HepG2 (cell line): ENCODE measurements around the gene OTOP1. TPM values are rescaled to one million over a fixed set of nuclear protein-coding genes. Genes with fewer than 3 reads are reported as not detected.
"Not testable (repeated sequence)": the region's sequence is repeated elsewhere in the genome, so short reads cannot be mapped to it uniquely, and the experiment has no call there.

Source experiments
- ETV5 ChIP-seq: IDR thresholded peaks from 2 replicates; pipeline ENCODE4 v1.6.1; 2018; ENCODE audit warnings: missing biosample characterization, missing genetic modification reagents, inconsistent platforms, borderline replicate concordance
- GFI1 ChIP-seq: sonication (generic); formaldehyde crosslinking; IDR thresholded peaks from 2 replicates; pipeline ENCODE4 v1.5.0; 2020; ENCODE audit warnings: missing genetic modification reagents, mild to moderate bottlenecking, borderline replicate concordance
- HNF4G ChIP-seq, 2 experiments: sonication (generic) in 1 of 2; formaldehyde crosslinking in 1 of 2; IDR thresholded peaks; 2 replicates each; pipeline versions ENCODE4 v1.4.0 to v1.6.1; 2011 to 2020; ENCODE audit warnings: borderline replicate concordance in 2 of 2, low read depth in 2 of 2, mild to moderate bottlenecking in 2 of 2, low read length in 1 of 2, missing genetic modification reagents in 1 of 2, moderate library complexity in 1 of 2
- HOMEZ ChIP-seq: IDR thresholded peaks from 2 replicates; pipeline ENCODE4 v1.6.1; 2016; ENCODE audit warnings: low read depth
- ISL2 ChIP-seq: sonication (generic); formaldehyde crosslinking; IDR thresholded peaks from 2 replicates; pipeline ENCODE4 v1.5.0; 2020; ENCODE audit warnings: missing genetic modification reagents
- MED13 ChIP-seq: sonication (generic); formaldehyde crosslinking; IDR thresholded peaks from 2 replicates; pipeline ENCODE4 v1.5.0; 2020; ENCODE audit warnings: missing genetic modification reagents
- NR2F2 ChIP-seq: IDR thresholded peaks from 2 replicates; pipeline ENCODE4 v1.6.1; 2012; ENCODE audit warnings: low read depth, inconsistent platforms, borderline replicate concordance
- RARA ChIP-seq: IDR thresholded peaks from 2 replicates; pipeline ENCODE4 v1.6.1; 2016; ENCODE audit warnings: missing genetic modification reagents, missing compliant biosample characterization
- SKIL ChIP-seq: sonication (generic); formaldehyde crosslinking; IDR thresholded peaks from 2 replicates; pipeline ENCODE4 v1.8.0; 2022; ENCODE audit warnings: missing genetic modification reagents, mild to moderate bottlenecking, moderate library complexity, borderline replicate concordance
- SOX5 ChIP-seq: IDR thresholded peaks from 2 replicates; pipeline ENCODE4 v1.6.1; 2016; ENCODE audit warnings: borderline replicate concordance
- TEAD3 ChIP-seq: optimal IDR thresholded peaks from 2 replicates; pipeline ENCODE3; 2016; ENCODE audit warnings: borderline replicate concordance
- ZBTB43 ChIP-seq: sonication (generic); formaldehyde crosslinking; conservative IDR thresholded peaks from 2 replicates; pipeline ENCODE4 v1.4.0; 2020; ENCODE audit warnings: missing genetic modification reagents
- ZNF292 ChIP-seq: sonication (generic); formaldehyde crosslinking; IDR thresholded peaks from 2 replicates; pipeline ENCODE4 v1.8.1; 2022; ENCODE audit warnings: mild to moderate bottlenecking, low read depth, missing genetic modification reagents, borderline replicate concordance
- ZNF564 ChIP-seq: sonication (generic); formaldehyde crosslinking; IDR thresholded peaks from 2 replicates; pipeline ENCODE4 v1.8.1; 2023; ENCODE audit warnings: mild to moderate bottlenecking, missing genetic modification reagents
- polyA plus RNA-seq, 8 experiments: library from polyadenylated mRNA; depleted of rRNA in 3 of 8; stranded (reverse) in 7 of 8; unstranded in 1 of 8; fragments of >200 nt; fragmentation: Illumina TruSeq in 4 of 8; extraction: Trizol in 4 of 8; gene quantifications; 2 replicates each; pipeline versions ENCODE4 v1.2.1 to v1.2.3, GENCODE V29; 2011 to 2016; ENCODE audit warnings: low read depth in 4 of 8, missing spikeins in 1 of 8, mixed read lengths in 1 of 8; ENCODE audit not compliant: insufficient read depth in 1 of 8
- total RNA-seq, 5 experiments: library from RNA; depleted of rRNA; stranded (reverse); fragments of >200 nt; fragmentation: Illumina TruSeq; extraction: Trizol; gene quantifications; 2 replicates each; pipeline ENCODE4 v1.2.3, GENCODE V29; 2016; ENCODE audit warnings: low read depth in 1 of 5
- TF ChIP-seq, protein P1 (sequence below): IDR thresholded peaks from 2 replicates; pipeline ENCODE4 v1.4.0; 2020; ENCODE audit warnings: mild to moderate bottlenecking, missing genetic modification reagents
- TF ChIP-seq, protein P2 (sequence below): IDR thresholded peaks from 2 replicates; pipeline ENCODE4 v1.6.1; 2016; ENCODE audit warnings: mild to moderate bottlenecking

The OTOP1 gene
- total and polyA plus RNA-seq, 2 of the 13 experiments (the other 11 are each of a cell fraction or from before 2014, with no cell fraction given) = not detected

GRCh38 chr4:4188557-4188956, 38.2 kb downstream of the OTOP1 start (continued):
- TF ChIP-seq, protein P1, sequence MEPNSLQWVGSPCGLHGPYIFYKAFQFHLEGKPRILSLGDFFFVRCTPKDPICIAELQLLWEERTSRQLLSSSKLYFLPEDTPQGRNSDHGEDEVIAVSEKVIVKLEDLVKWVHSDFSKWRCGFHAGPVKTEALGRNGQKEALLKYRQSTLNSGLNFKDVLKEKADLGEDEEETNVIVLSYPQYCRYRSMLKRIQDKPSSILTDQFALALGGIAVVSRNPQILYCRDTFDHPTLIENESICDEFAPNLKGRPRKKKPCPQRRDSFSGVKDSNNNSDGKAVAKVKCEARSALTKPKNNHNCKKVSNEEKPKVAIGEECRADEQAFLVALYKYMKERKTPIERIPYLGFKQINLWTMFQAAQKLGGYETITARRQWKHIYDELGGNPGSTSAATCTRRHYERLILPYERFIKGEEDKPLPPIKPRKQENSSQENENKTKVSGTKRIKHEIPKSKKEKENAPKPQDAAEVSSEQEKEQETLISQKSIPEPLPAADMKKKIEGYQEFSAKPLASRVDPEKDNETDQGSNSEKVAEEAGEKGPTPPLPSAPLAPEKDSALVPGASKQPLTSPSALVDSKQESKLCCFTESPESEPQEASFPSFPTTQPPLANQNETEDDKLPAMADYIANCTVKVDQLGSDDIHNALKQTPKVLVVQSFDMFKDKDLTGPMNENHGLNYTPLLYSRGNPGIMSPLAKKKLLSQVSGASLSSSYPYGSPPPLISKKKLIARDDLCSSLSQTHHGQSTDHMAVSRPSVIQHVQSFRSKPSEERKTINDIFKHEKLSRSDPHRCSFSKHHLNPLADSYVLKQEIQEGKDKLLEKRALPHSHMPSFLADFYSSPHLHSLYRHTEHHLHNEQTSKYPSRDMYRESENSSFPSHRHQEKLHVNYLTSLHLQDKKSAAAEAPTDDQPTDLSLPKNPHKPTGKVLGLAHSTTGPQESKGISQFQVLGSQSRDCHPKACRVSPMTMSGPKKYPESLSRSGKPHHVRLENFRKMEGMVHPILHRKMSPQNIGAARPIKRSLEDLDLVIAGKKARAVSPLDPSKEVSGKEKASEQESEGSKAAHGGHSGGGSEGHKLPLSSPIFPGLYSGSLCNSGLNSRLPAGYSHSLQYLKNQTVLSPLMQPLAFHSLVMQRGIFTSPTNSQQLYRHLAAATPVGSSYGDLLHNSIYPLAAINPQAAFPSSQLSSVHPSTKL (CRISPR knock-in tag) = peak; percentile 85
- TF ChIP-seq ETV5 (CRISPR knock-in tag) = peak; percentile 87
- TF ChIP-seq ISL2 (CRISPR knock-in tag) = peak; percentile 78
- 0 out of 2 replicates have a peak, but pooled peaks have one; percentile 66 for TF ChIP-seq ZBTB43 (CRISPR knock-in tag)
- peak; percentile 27; the same call in 1 of the 2 replicates for TF ChIP-seq HNF4G (IDR thresholded peaks at IDR 0.05; ENCODE audit: borderline replicate concordance, low read depth, low read length)
- TF ChIP-seq HNF4G (CRISPR knock-in tag; IDR thresholded peaks at IDR 0.05; ENCODE audit: borderline replicate concordance, low read depth) = not testable (repeated sequence)
- TF ChIP-seq TEAD3 (CRISPR knock-in tag) = peak; percentile 29
- TF ChIP-seq SKIL = peak; percentile 57
- 0 out of 2 replicates have a peak, but pooled peaks have one; percentile 46 for TF ChIP-seq GFI1
- TF ChIP-seq ZNF564 = 0 out of 2 replicates have a peak, but pooled peaks have one; percentile 47
- peak; percentile 79 for TF ChIP-seq RARA (CRISPR knock-in tag)
- TF ChIP-seq ZNF292 = peak; percentile 19; the same call in 1 of the 2 replicates
- peak; percentile 56; the same call in 1 of the 2 replicates for TF ChIP-seq HOMEZ (CRISPR knock-in tag)
- TF ChIP-seq MED13 (CRISPR knock-in tag) = peak; percentile 73
- 0 out of 2 replicates have a peak, but pooled peaks have one; percentile 20 for TF ChIP-seq NR2F2
- peak; percentile 93; the same call in 1 of the 2 replicates for TF ChIP-seq SOX5
- TF ChIP-seq, protein P2, sequence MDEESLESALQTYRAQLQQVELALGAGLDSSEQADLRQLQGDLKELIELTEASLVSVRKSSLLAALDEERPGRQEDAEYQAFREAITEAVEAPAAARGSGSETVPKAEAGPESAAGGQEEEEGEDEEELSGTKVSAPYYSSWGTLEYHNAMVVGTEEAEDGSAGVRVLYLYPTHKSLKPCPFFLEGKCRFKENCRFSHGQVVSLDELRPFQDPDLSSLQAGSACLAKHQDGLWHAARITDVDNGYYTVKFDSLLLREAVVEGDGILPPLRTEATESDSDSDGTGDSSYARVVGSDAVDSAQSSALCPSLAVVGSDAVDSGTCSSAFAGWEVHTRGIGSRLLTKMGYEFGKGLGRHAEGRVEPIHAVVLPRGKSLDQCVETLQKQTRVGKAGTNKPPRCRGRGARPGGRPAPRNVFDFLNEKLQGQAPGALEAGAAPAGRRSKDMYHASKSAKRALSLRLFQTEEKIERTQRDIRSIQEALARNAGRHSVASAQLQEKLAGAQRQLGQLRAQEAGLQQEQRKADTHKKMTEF = peak; percentile 74
